Spleen (tissue), 11 donors: ENCODE measurements around the gene TDRD9. TPM values are rescaled to one million over a fixed set of nuclear protein-coding genes. Genes with fewer than 3 reads are reported as not detected.

ENCODE experiments used
- DNase-seq: peaks from one replicate; pipeline ENCODE4 v3.0.0-alpha.2; 2020
- H3K27ac ChIP-seq, 8 donors: fragments of 200-600 bp; sonication (generic) in 7 of 8; 1 replicate in 4 of 8; 2 replicates in 4 of 8; pipeline versions ENCODE4 v1.5.0 to v1.8.0; 2016 to 2021; ENCODE audit warnings: inconsistent platforms in 4 of 8, mild to moderate bottlenecking in 4 of 8, moderate library complexity in 1 of 8
- H3K27me3 ChIP-seq, 7 donors: fragments of 200-600 bp; sonication (generic) in 6 of 7; replicated peaks in 1 of 7; 1 replicate in 4 of 7; 2 replicates in 3 of 7; pipeline versions ENCODE4 v1.5.0 to v1.8.0; 2016 to 2021; ENCODE audit warnings: inconsistent platforms in 3 of 7, mild to moderate bottlenecking in 1 of 7
- H3K36me3 ChIP-seq, 6 donors: fragments of 200-600 bp; sonication (generic) in 5 of 6; 1 replicate in 4 of 6; 2 replicates in 2 of 6; pipeline versions ENCODE4 v1.5.0 to v1.8.0; 2016 to 2021; ENCODE audit warnings: inconsistent platforms in 2 of 6
- H3K4me1 ChIP-seq, 6 donors: fragments of 200-600 bp; sonication (generic) in 5 of 6; 1 replicate in 3 of 6; 2 replicates in 3 of 6; pipeline versions ENCODE4 v1.5.0 to v1.8.0; 2016 to 2021; ENCODE audit warnings: inconsistent platforms in 3 of 6
- H3K4me3 ChIP-seq, 8 donors: fragments of 200-600 bp; sonication (generic) in 7 of 8; 1 replicate in 4 of 8; 2 replicates in 4 of 8; pipeline versions ENCODE4 v1.5.0 to v1.8.0; 2016 to 2021; ENCODE audit warnings: inconsistent platforms in 4 of 8, mild to moderate bottlenecking in 4 of 8, moderate library complexity in 2 of 8
- H3K9me3 ChIP-seq, 8 donors: fragments of 200-600 bp; sonication (generic) in 7 of 8; 1 replicate in 4 of 8; 2 replicates in 4 of 8; pipeline versions ENCODE4 v1.5.0 to v1.8.0; 2016 to 2021; ENCODE audit warnings: inconsistent platforms in 4 of 8
- CTCF ChIP-seq, 11 experiments: fragments of 200-600 bp in 7 of 11; fragments of 450-650 bp in 4 of 11; sonication (generic) in 4 of 11; IDR thresholded peaks in 8 of 11; conservative IDR thresholded peaks in 3 of 11; 1 replicate in 7 of 11; 2 replicates in 4 of 11; pipeline versions ENCODE4 v1.4.0 to v1.8.0; 2016 to 2021; ENCODE audit warnings: antibody characterized with exemption in 11 of 11, inconsistent platforms in 4 of 11, mild to moderate bottlenecking in 1 of 11
- POLR2A ChIP-seq, 3 donors: fragments of 450-650 bp; IDR thresholded peaks; one replicate each; pipeline ENCODE4 v1.5.1; 2017; ENCODE audit warnings: antibody characterized with exemption in 3 of 3, mild to moderate bottlenecking in 1 of 3
- POLR2AphosphoS5 ChIP-seq, 3 donors: sonication (generic); formaldehyde crosslinking; IDR thresholded peaks; one replicate each; pipeline ENCODE4 v1.5.1; 2017; ENCODE audit warnings: antibody characterized with exemption in 3 of 3
- WGBS, 5 donors: extraction: QIAGEN DNeasy Blood & Tissue Kit in 3 of 5; methylation state at CpG; one replicate each; pipeline versions ENCODE4 v1.1.5 to v1.1.7; 2013 to 2018; 5-methylcytosine and 5-hydroxymethylcytosine counted together
- intact Hi-C: fragments of 100-400 bp; cut with DNase I; formaldehyde crosslinking; loops from one replicate; pipeline ENCODE4 v1.15.0; 2023; ENCODE audit warnings: low total_unique reads
- polyA plus RNA-seq, 3 donors: library from polyadenylated mRNA; stranded (reverse); fragments of 200-250 nt; gene quantifications; one replicate each; pipeline ENCODE4 v1.2.1, GENCODE V29; 2013
- total RNA-seq, 7 donors: library from RNA; depleted of rRNA in 3 of 7; stranded (reverse); fragments of >200 nt in 3 of 7; fragmentation: NEBNext Ultra II Directional in 4 of 7; extraction: Animal tissue kit (Norgen Biotek cat#: 25700) in 4 of 7; gene quantifications; one replicate each; pipeline versions ENCODE4 v1.1.0 to v1.2.1, GENCODE V29; 2016 to 2021
- donor health status: healthy with polysubstance abuse.
- donor health status: DM: no; HTN: no; CAD: no; lungs with moderate emphysema.
- donor health status: DM: no; HTN: no; CAD: no.
- donor health status: Bipolar disorder and iron deficiency.
- donor health status: healthy.
- donor health status: DM: no; HTN: no; CAD: no.
- donor health status: DM: yes; HTN: yes; CAD: no.

The TDRD9 gene
- total and polyA plus RNA-seq, 10 donors: 0.70 to 18.7 (median 8.0) TPM

DNA sequence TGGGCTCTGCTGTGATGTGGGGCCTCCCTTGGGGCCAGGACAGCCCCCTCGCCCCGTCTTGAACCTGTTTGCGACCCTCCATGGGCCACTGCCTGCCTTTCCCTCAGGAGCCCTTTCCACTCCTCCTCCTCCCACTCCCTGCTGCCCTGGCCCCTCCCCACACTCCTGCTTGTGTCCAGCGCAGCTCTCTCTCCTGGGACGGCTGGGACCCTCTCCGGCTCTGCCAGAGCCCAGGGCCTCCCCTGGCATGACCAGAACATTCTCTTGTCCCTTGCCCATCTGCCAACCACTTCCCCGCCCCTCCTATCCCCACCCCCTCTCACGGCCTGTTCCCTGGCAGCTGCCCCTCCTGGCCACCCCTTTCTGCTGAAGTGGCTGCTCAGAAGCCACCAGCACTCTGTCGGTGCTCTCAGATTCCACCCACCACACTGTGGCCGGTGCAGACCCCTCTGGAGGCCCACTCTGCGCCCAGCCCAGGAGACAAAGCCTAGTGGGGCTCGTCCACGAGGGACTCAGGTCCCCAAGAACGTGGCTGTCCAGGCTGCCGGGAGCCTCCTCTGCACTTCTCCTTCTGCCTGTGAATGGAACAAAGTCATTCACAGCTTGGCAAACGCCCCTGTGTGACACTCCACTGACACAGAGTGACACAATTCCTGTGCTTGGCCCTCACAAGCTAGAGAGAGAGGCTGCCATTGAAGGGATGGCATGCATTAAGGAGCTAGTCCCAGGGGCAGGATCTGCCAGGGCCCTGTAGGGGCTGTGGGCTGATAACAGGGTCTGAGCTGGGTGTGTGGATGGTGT lies 158.6 kb downstream of the TDRD9 start:
- intact Hi-C loops: no loop called here
- H3K4me1 ChIP-seq: peaks cover 0 to 7% (median 3%) of the 10 kb centered on the region in 6 donors
- no peak for DNase-seq
- H3K9me3 ChIP-seq: peaks cover 0 to 4% (median 0%) of the 10 kb centered on the region in 8 donors
- no peaks in the 10 kb centered on the region for H3K36me3 ChIP-seq
- WGBS, 5 donors: 73 to 78% (median 77%) methylated on average over 14 to 16 of the region's 16 CpGs
- no peak overlapping the region for H3K27ac ChIP-seq
- H3K4me3 ChIP-seq: no peak overlapping the region
- H3K27me3 ChIP-seq: peaks cover 0 to 52% (median 17%) of the 10 kb centered on the region in 7 donors
- TF ChIP-seq POLR2A (IDR thresholded peaks at IDR 0.05) (no peak), CTCF (IDR thresholded peaks at IDR 0.05 in 8 of 11, conservative IDR thresholded peaks at IDR 0.05 in 3 of 11) (no peak), POLR2AphosphoS5 (IDR thresholded peaks at IDR 0.05) (no peak)

- Histone ChIP-seq H3K27me3 (peaks cover 0 to 55% (median 17%) of the 10 kb centered on the region in 7 donors), H3K36me3 (no peaks in the 10 kb centered on the region), H3K9me3 (peaks cover 0 to 4% (median 0%) of the 10 kb centered on the region in 8 donors), H3K27ac (no peak overlapping the region), H3K4me3 (no peak overlapping the region), H3K4me1 (peaks cover 0 to 7% (median 3%) of the 10 kb centered on the region in 6 donors)
- no peak for DNase-seq
- intact Hi-C loops: no loop called here
- 89 to 93% (median 92%) methylated on average over 16 to 17 of the region's 17 CpGs for WGBS, 5 donors
- TF ChIP-seq CTCF (IDR thresholded peaks at IDR 0.05 in 8 of 11, conservative IDR thresholded peaks at IDR 0.05 in 3 of 11) (no peak), POLR2A (IDR thresholded peaks at IDR 0.05) (no peak), POLR2AphosphoS5 (IDR thresholded peaks at IDR 0.05) (no peak)
These were observed 159.2 kb downstream of the TDRD9 start for GRCh38 chr14:104087505-104087904.

GRCh38 chr14:104087981-104088850 lies 160.0 kb downstream of the TDRD9 start:
- TF ChIP-seq CTCF (IDR thresholded peaks at IDR 0.05 in 8 of 11, conservative IDR thresholded peaks at IDR 0.05 in 3 of 11) (no peak), POLR2AphosphoS5 (IDR thresholded peaks at IDR 0.05) (no peak), POLR2A (IDR thresholded peaks at IDR 0.05) (no peak)
- peak; percentile 62 for DNase-seq
- Histone ChIP-seq H3K27me3 (peaks cover 0 to 55% (median 17%) of the 10 kb centered on the region in 7 donors), H3K4me1 (peaks cover 0 to 7% (median 3%) of the 10 kb centered on the region in 6 donors), H3K4me3 (no peak overlapping the region), H3K36me3 (no peaks in the 10 kb centered on the region), H3K27ac (no peak overlapping the region), H3K9me3 (peaks cover 0 to 4% (median 0%) of the 10 kb centered on the region in 8 donors)
- intact Hi-C loops: no loop called here
- WGBS, 5 donors: 68 to 83% (median 81%) methylated on average over 20 to 23 of the region's 23 CpGs
